ENCODE data around the gene KLHL29. TPM values are rescaled to one million over a fixed set of nuclear protein-coding genes. Genes with fewer than 3 reads are reported as not detected.

Gene KLHL29
- total RNA-seq, 1 donor from 2014 or later: 5.5 TPM

DNA sequence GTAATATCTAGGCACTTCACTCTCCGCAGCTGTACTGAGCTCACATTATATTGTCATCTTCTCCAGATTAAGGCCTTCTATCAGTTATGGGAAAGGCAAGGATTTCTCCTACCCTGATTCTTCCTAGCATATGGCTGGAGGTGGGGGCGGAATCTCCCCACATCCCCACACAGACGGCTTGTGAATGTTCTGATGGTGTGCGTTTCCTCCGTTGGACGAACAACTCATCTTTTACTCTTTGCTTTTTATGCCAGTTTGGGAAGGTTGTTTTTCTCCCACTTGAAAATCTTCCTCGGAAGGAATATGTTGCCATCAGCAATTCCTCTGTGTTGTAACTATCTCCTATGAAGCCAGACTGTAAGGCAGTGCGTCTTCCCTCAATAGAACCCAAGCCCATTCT is 24.3 kb downstream of the KLHL29 start:
- Mint-ChIP-seq H3K4me1 (ENCODE audit: low read depth, unreplicated experiment) (peaks cover 25% of the 10 kb centered on the region), H3K27ac (ENCODE audit: unreplicated experiment) (no peak overlapping the region), H3K4me3 (ENCODE audit: unreplicated experiment) (no peak overlapping the region), H3K27me3 (ENCODE audit: low read depth, unreplicated experiment) (peaks cover 8% of the 10 kb centered on the region), H3K36me3 (ENCODE audit: low read depth, unreplicated experiment) (peaks cover 5% of the 10 kb centered on the region), H3K9me3 (ENCODE audit: unreplicated experiment) (no peaks in the 10 kb centered on the region)
- Histone ChIP-seq H3K4me1 (ENCODE audit: insufficient read depth, low read length) (peaks cover 28% of the 10 kb centered on the region), H2AFZ (ENCODE audit: low read depth, low read length) (no peak overlapping the region), H3K9me3 (ENCODE audit: insufficient read depth, low read depth, low read length) (no peaks in the 10 kb centered on the region), H3K4me2 (ENCODE audit: low read length) (no peak overlapping the region), H3K27me3 (ENCODE audit: insufficient read depth, low read length) (peaks cover 3% of the 10 kb centered on the region), H3K9ac (ENCODE audit: low read length) (no peak overlapping the region), H3K79me2 (ENCODE audit: insufficient read depth, low read length) (no peaks in the 10 kb centered on the region), H3K36me3 (ENCODE audit: insufficient read depth, low read length) (no peaks in the 10 kb centered on the region), H4K20me1 (ENCODE audit: insufficient read depth, low read length) (peaks cover 3% of the 10 kb centered on the region), H3K27ac (ENCODE audit: low read depth, low read length) (no peak overlapping the region), H3K4me3 (ENCODE audit: insufficient read depth, low read depth, low read length) (no peak overlapping the region)
- FAIRE-seq: no peak
- DNase-seq (ENCODE audit: low read depth): no peak
- TF ChIP-seq, protein P1, sequence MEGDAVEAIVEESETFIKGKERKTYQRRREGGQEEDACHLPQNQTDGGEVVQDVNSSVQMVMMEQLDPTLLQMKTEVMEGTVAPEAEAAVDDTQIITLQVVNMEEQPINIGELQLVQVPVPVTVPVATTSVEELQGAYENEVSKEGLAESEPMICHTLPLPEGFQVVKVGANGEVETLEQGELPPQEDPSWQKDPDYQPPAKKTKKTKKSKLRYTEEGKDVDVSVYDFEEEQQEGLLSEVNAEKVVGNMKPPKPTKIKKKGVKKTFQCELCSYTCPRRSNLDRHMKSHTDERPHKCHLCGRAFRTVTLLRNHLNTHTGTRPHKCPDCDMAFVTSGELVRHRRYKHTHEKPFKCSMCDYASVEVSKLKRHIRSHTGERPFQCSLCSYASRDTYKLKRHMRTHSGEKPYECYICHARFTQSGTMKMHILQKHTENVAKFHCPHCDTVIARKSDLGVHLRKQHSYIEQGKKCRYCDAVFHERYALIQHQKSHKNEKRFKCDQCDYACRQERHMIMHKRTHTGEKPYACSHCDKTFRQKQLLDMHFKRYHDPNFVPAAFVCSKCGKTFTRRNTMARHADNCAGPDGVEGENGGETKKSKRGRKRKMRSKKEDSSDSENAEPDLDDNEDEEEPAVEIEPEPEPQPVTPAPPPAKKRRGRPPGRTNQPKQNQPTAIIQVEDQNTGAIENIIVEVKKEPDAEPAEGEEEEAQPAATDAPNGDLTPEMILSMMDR (IDR thresholded peaks at IDR 0.05; ENCODE audit: insufficient read depth, low read depth, low read length): no peak
- TF ChIP-seq EZH2 (IDR thresholded peaks at IDR 0.05; ENCODE audit: insufficient read depth, low read length): no peak

DNA sequence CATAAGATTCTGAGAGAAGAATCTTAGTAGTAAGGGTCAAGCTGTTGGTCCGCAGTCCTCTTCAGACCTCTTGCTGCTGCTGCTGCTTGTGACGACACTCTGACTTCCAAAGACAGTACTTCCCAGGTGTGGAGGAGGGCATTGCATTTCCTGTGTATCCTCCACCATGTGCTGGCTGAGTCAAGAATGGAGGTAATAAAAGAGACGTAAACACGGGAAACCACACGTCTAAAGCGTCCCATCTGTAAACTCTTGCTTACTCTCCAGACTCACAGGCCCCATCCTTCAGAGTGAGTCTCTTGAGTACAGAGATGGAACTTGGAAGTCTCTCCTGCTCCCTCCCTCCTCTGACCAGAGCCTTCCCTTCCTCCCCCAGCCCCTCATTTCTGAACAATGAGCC is 25.6 kb downstream of the KLHL29 start:
- no peak overlapping the region for H3K27ac Mint-ChIP-seq (ENCODE audit: unreplicated experiment)
- no peak overlapping the region for H3K27ac ChIP-seq (ENCODE audit: low read depth, low read length)
- peaks cover 3% of the 10 kb centered on the region for H4K20me1 ChIP-seq (ENCODE audit: insufficient read depth, low read length)
- H2AFZ ChIP-seq (ENCODE audit: low read depth, low read length): no peak overlapping the region
- H3K9ac ChIP-seq (ENCODE audit: low read length): no peak overlapping the region
- H3K36me3 Mint-ChIP-seq (ENCODE audit: low read depth, unreplicated experiment): peaks cover 7% of the 10 kb centered on the region
- no peaks in the 10 kb centered on the region for H3K9me3 Mint-ChIP-seq (ENCODE audit: unreplicated experiment)
- peaks cover 21% of the 10 kb centered on the region for H3K4me1 Mint-ChIP-seq (ENCODE audit: low read depth, unreplicated experiment)
- H3K36me3 ChIP-seq (ENCODE audit: insufficient read depth, low read length): no peaks in the 10 kb centered on the region
- H3K9me3 ChIP-seq (ENCODE audit: insufficient read depth, low read depth, low read length): no peaks in the 10 kb centered on the region
- FAIRE-seq (no peak), DNase-seq (ENCODE audit: low read depth) (no peak)
- no peaks in the 10 kb centered on the region for H3K79me2 ChIP-seq (ENCODE audit: insufficient read depth, low read length)
- TF ChIP-seq, protein P1 (IDR thresholded peaks at IDR 0.05; ENCODE audit: insufficient read depth, low read depth, low read length): no peak
- TF ChIP-seq EZH2 (IDR thresholded peaks at IDR 0.05; ENCODE audit: insufficient read depth, low read length): no peak
- H3K4me3 Mint-ChIP-seq (ENCODE audit: unreplicated experiment): no peak overlapping the region
- H3K4me3 ChIP-seq (ENCODE audit: insufficient read depth, low read depth, low read length): no peak overlapping the region
- peaks cover 3% of the 10 kb centered on the region for H3K27me3 ChIP-seq (ENCODE audit: insufficient read depth, low read length)
- no peak overlapping the region for H3K4me2 ChIP-seq (ENCODE audit: low read length)
- peaks cover 13% of the 10 kb centered on the region for H3K27me3 Mint-ChIP-seq (ENCODE audit: low read depth, unreplicated experiment)
- H3K4me1 ChIP-seq (ENCODE audit: insufficient read depth, low read length): peaks cover 22% of the 10 kb centered on the region

DNA sequence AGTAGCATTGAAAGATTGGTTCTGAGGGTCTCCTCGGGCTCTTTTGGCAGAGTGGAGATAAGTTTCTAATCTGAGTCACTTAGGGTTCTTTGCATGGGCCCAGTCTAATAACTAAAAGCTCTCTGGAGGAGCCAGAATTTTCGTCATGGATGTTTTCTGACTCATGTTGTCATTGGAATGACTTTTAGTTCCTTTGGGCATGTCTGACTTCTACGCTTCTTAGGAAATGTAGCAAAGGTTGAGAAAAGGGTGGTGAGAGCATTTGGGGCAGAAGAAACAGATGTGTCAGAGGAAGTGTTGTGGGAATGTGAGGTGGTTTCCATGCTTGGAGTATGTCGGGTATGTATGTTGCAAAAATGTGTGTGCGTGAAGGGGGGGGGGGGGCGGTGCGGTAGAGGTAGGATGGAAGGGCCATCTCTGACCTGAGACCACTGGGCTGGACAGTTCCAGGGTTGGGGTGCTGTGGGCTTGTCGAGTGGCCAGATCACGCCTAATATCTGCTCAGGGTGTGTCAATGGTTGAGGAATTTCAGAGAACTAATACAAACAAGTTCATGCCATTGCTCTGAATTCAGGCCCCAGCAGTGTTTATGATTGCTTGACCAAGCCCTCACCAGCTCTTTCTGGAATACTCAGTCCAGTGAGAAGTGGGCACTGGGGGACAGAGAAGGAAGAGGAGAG is 26.9 kb downstream of the KLHL29 start:
- no peak overlapping the region for H3K4me3 ChIP-seq (ENCODE audit: insufficient read depth, low read depth, low read length)
- Mint-ChIP-seq H3K27ac (ENCODE audit: unreplicated experiment) (peak overlapping the region; percentile 43), H3K27me3 (ENCODE audit: low read depth, unreplicated experiment) (peaks cover 21% of the 10 kb centered on the region), H3K4me3 (ENCODE audit: unreplicated experiment) (no peak overlapping the region), H3K4me1 (ENCODE audit: low read depth, unreplicated experiment) (peaks cover 21% of the 10 kb centered on the region), H3K36me3 (ENCODE audit: low read depth, unreplicated experiment) (peaks cover 7% of the 10 kb centered on the region), H3K9me3 (ENCODE audit: unreplicated experiment) (no peaks in the 10 kb centered on the region)
- peak overlapping the region; percentile 34 for H3K27ac ChIP-seq (ENCODE audit: low read depth, low read length)
- peaks cover 3% of the 10 kb centered on the region for H4K20me1 ChIP-seq (ENCODE audit: insufficient read depth, low read length)
- no peak overlapping the region for H2AFZ ChIP-seq (ENCODE audit: low read depth, low read length)
- no peaks in the 10 kb centered on the region for H3K79me2 ChIP-seq (ENCODE audit: insufficient read depth, low read length)
- H3K27me3 ChIP-seq (ENCODE audit: insufficient read depth, low read length): peaks cover 3% of the 10 kb centered on the region
- H3K9me3 ChIP-seq (ENCODE audit: insufficient read depth, low read depth, low read length): no peaks in the 10 kb centered on the region
- TF ChIP-seq, protein P1 (IDR thresholded peaks at IDR 0.05; ENCODE audit: insufficient read depth, low read depth, low read length): no peak
- TF ChIP-seq EZH2 (IDR thresholded peaks at IDR 0.05; ENCODE audit: insufficient read depth, low read length): no peak
- FAIRE-seq: peak; percentile 89
- no peaks in the 10 kb centered on the region for H3K36me3 ChIP-seq (ENCODE audit: insufficient read depth, low read length)
- peak; percentile 94 for DNase-seq (ENCODE audit: low read depth)
- H3K4me1 ChIP-seq (ENCODE audit: insufficient read depth, low read length): peaks cover 22% of the 10 kb centered on the region
- H3K4me2 ChIP-seq (ENCODE audit: low read length): peak overlapping the region; percentile 47
- H3K9ac ChIP-seq (ENCODE audit: low read length): no peak overlapping the region
